Fibroblast of lung (primary cell): ENCODE results near the gene REPS1. TPM values are rescaled to one million over a fixed set of nuclear protein-coding genes. Genes with fewer than 3 reads are reported as not detected.
A peak's percentile ranks its signal among the peaks of the same experiment; 100 is the strongest.

Experiments used
- DNase-seq, 2 donors: peaks; one replicate each; pipeline versions ENCODE4 v3.0.0 to v3.0.0-alpha.2; 2010; ENCODE audit warnings: low read depth in 2 of 2
- H2AFZ ChIP-seq: 2 replicates; pipeline ENCODE4 v1.5.1; 2012; ENCODE audit warnings: low read length, control low read depth, inconsistent platforms
- H3K27ac ChIP-seq: 2 replicates; pipeline ENCODE4 v1.5.1; 2011; ENCODE audit warnings: low read length, control low read depth; ENCODE audit not compliant: insufficient read depth
- H3K27me3 ChIP-seq: 2 replicates; pipeline ENCODE4 v1.5.1; 2011; ENCODE audit warnings: mild to moderate bottlenecking, low read length; ENCODE audit not compliant: control insufficient read depth, insufficient read depth
- H3K36me3 ChIP-seq: 2 replicates; pipeline ENCODE4 v1.5.1; 2011; ENCODE audit warnings: low read length; ENCODE audit not compliant: control insufficient read depth, insufficient read depth
- H3K4me1 ChIP-seq: 2 replicates; pipeline ENCODE4 v1.5.1; 2011; ENCODE audit warnings: low read length; ENCODE audit not compliant: control insufficient read depth, insufficient read depth; ENCODE audit errors: extremely low read depth
- H3K4me2 ChIP-seq: 2 replicates; pipeline ENCODE4 v1.5.1; 2011; ENCODE audit warnings: low read length, control low read depth; ENCODE audit not compliant: insufficient read depth; ENCODE audit errors: extremely low read depth
- H3K4me3 ChIP-seq, 4 experiments: fragments of 200-600 bp in 1 of 4; sonication (generic) in 1 of 4; replicated peaks in 1 of 4; 2 replicates each; pipeline ENCODE4 v1.5.1; 2011 to 2016; ENCODE audit warnings: low read length in 4 of 4, low read depth in 3 of 4, mild to moderate bottlenecking in 3 of 4, control low read depth in 2 of 4, inconsistent platforms in 1 of 4, mixed read lengths in 1 of 4; ENCODE audit not compliant: insufficient read depth in 1 of 4; ENCODE audit errors: control extremely low read depth in 1 of 4
- H3K79me2 ChIP-seq: 2 replicates; pipeline ENCODE4 v1.5.1; 2012; ENCODE audit warnings: mild to moderate bottlenecking, low read length, inconsistent platforms; ENCODE audit not compliant: control insufficient read depth, insufficient read depth
- H3K9ac ChIP-seq: 2 replicates; pipeline ENCODE4 v1.5.1; 2011; ENCODE audit warnings: mild to moderate bottlenecking, low read length, control low read depth; ENCODE audit not compliant: insufficient read depth
- H3K9me3 ChIP-seq: 2 replicates; pipeline ENCODE4 v1.5.1; 2012; ENCODE audit warnings: low read depth, low read length; ENCODE audit not compliant: control insufficient read depth, insufficient read depth
- H4K20me1 ChIP-seq: 2 replicates; pipeline ENCODE4 v1.5.1; 2011; ENCODE audit warnings: low read length; ENCODE audit not compliant: control insufficient read depth, insufficient read depth; ENCODE audit errors: extremely low read depth
- CTCF ChIP-seq, 2 donors: IDR thresholded peaks in 1 of 2; conservative IDR thresholded peaks in 1 of 2; 1 replicate in 1 of 2; 2 replicates in 1 of 2; pipeline ENCODE4 v1.5.1; 2011 to 2012; ENCODE audit warnings: low read length in 2 of 2, control low read depth in 1 of 2, inconsistent platforms in 1 of 2, low read depth in 1 of 2, mild to moderate bottlenecking in 1 of 2
- EZH2 ChIP-seq: IDR thresholded peaks from 2 replicates; pipeline ENCODE4 v1.5.1; 2012; ENCODE audit warnings: low read length, control low read depth, mild to moderate bottlenecking; ENCODE audit errors: missing control alignments
- polyA plus RNA-seq, 2 donors: library from polyadenylated mRNA; depleted of rRNA in 1 of 2; stranded (reverse) in 1 of 2; unstranded in 1 of 2; fragments of >200 nt; gene quantifications; 2 replicates each; pipeline ENCODE4 v1.2.1, GENCODE V29; 2011 to 2012; ENCODE audit warnings: missing spikeins in 1 of 2
- total RNA-seq: library from RNA; depleted of rRNA; stranded (reverse); fragments of >200 nt; gene quantifications from 2 replicates; pipeline ENCODE4 v1.2.1, GENCODE V29; 2014

The REPS1 gene
- total and polyA plus RNA-seq, 2 donors (not counting 1 experiment from before 2014, with no cell fraction given) = 27.8 to 28.2 TPM

DNA sequence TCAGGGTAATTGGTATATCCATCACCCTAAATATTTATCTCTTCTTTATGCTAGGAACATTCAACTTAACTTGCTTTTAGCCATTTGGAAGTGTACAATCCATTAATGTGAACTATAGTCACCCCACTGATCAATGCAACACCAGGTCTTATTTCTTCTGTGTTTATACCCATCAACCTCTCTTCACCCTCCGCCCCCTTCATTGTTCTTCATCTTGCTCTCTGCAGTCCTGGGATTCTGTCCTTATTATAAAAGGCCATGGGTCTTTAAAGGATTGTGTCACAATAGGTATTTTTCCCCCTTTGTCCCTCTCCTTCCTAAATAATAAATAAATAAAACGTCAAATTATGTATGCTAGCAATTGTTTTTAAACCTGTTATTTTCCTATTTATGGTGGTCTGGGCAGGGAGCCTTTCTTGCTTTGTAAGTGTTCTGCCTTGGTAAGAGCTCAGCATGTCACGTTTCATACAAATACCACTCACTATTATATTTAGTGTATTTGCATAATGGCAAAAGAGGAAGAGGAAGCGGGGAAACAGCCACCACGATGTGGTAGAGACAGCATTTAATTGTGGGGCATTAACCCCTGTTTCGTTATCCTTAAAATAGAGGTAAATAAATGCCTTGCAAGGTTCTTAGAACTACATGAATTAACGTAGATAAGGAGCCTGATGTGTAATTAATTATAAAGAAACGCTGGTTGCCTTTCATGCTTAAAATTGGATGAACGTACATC lies 42.3 kb upstream of the REPS1 start:
- no peak overlapping the region for H2AFZ ChIP-seq
- no peaks in the 10 kb centered on the region for H3K36me3 ChIP-seq
- H3K27me3 ChIP-seq = no peaks in the 10 kb centered on the region
- H3K27ac ChIP-seq = no peak overlapping the region
- TF ChIP-seq EZH2 (no peak), CTCF (conservative IDR thresholded peaks at IDR 0.05 in 1 of 2, IDR thresholded peaks at IDR 0.05 in 1 of 2; ENCODE audit: low read depth in 1 of 2, low read length in 2 of 2) (no peak)
- peak overlapping the region in 3 of 4 experiments; percentile 66 to 83 (median 81) for H3K4me3 ChIP-seq
- H3K4me1 ChIP-seq = no peaks in the 10 kb centered on the region
- no peaks in the 10 kb centered on the region for H3K9me3 ChIP-seq
- H3K4me2 ChIP-seq = peak overlapping the region; percentile 75
- no peak for DNase-seq
- no peaks in the 10 kb centered on the region for H4K20me1 ChIP-seq
- no peak overlapping the region for H3K9ac ChIP-seq
- no peaks in the 10 kb centered on the region for H3K79me2 ChIP-seq

- Histone ChIP-seq H3K36me3 (no peaks in the 10 kb centered on the region), H2AFZ (peak overlapping the region; percentile 67), H3K27ac (peak overlapping the region; percentile 82), H3K9ac (peak overlapping the region; percentile 87), H3K27me3 (no peaks in the 10 kb centered on the region), H4K20me1 (no peaks in the 10 kb centered on the region), H3K79me2 (no peaks in the 10 kb centered on the region), H3K9me3 (no peaks in the 10 kb centered on the region), H3K4me2 (peak overlapping the region; percentile 75), H3K4me1 (no peaks in the 10 kb centered on the region), H3K4me3 (peak overlapping the region; percentile 66 to 90 (median 82))
- no peak for TF ChIP-seq EZH2
- peak; percentile 43 to 85 for DNase-seq
Observed at GRCh38 chr6:139029470-139030227, 41.6 kb upstream of the REPS1 start.

GRCh38 chr6:139028658-139029469 lies 40.8 kb upstream of the REPS1 start, which contains the start of gene ABRACL:
Gene ABRACL (plus strand): TSS chr6:139028745. CDS start chr6:139034161, 5,416 bp downstream.
- Histone ChIP-seq H3K4me3 (peak within 1 kb of the TSS; percentile 80 to 90 (median 82)), H3K36me3 (no peaks in the 10 kb centered on the region), H3K9ac (peak within 1 kb of the TSS; percentile 87), H3K79me2 (no peaks in the 10 kb centered on the region), H2AFZ (peak within 1 kb of the TSS; percentile 67), H4K20me1 (no peaks in the 10 kb centered on the region), H3K27ac (peak within 1 kb of the TSS; percentile 82), H3K4me1 (no peaks in the 10 kb centered on the region), H3K4me2 (peak within 1 kb of the TSS; percentile 75), H3K9me3 (no peaks in the 10 kb centered on the region), H3K27me3 (no peaks in the 10 kb centered on the region)
- DNase-seq = peak; percentile 56 to 79
- no peak for TF ChIP-seq CTCF (conservative IDR thresholded peaks at IDR 0.05 in 1 of 2, IDR thresholded peaks at IDR 0.05 in 1 of 2; ENCODE audit: low read depth in 1 of 2, low read length in 2 of 2)
- TF ChIP-seq EZH2 = no peak
